Osteocyte (in vitro differentiated cells): Measurements from ENCODE around the gene FOXD2. TPM values are rescaled to one million over a fixed set of nuclear protein-coding genes. Genes with fewer than 3 reads are reported as not detected.
A peak's percentile ranks its signal among the peaks of the same experiment; 100 is the strongest.

Experiments used
- DNase-seq: peaks from one replicate; pipeline ENCODE4 v3.0.0; 2021; ENCODE audit warnings: mixed read lengths; ENCODE audit not compliant: unreplicated experiment; ENCODE audit errors: extremely low spot score
- H3K27ac Mint-ChIP-seq: one replicate; pipeline ENCODE4 v1.8.0; 2021; ENCODE audit warnings: mild to moderate bottlenecking, mixed read lengths; ENCODE audit not compliant: unreplicated experiment
- H3K27me3 Mint-ChIP-seq: one replicate; pipeline ENCODE4 v1.8.0; 2021; ENCODE audit warnings: mixed read lengths; ENCODE audit not compliant: unreplicated experiment
- H3K36me3 Mint-ChIP-seq: one replicate; pipeline ENCODE4 v1.8.0; 2021; ENCODE audit warnings: mixed read lengths; ENCODE audit not compliant: unreplicated experiment
- H3K4me1 Mint-ChIP-seq: one replicate; pipeline ENCODE4 v1.8.0; 2021; ENCODE audit warnings: mixed read lengths; ENCODE audit not compliant: unreplicated experiment
- H3K4me3 Mint-ChIP-seq: one replicate; pipeline ENCODE4 v1.8.0; 2021; ENCODE audit warnings: mild to moderate bottlenecking, moderate library complexity, mixed read lengths; ENCODE audit not compliant: unreplicated experiment
- H3K9me3 Mint-ChIP-seq: one replicate; pipeline ENCODE4 v1.8.0; 2021; ENCODE audit warnings: mixed read lengths; ENCODE audit not compliant: unreplicated experiment
- total RNA-seq: library from RNA; stranded (reverse); gene quantifications from 2 replicates; pipeline ENCODE4 v1.2.1, GENCODE V29; 2021
- TF ChIP-seq, protein P1 (sequence below): fragments of 200-600 bp; sonication (generic); IDR thresholded peaks from 2 replicates; pipeline ENCODE4 v1.5.0; 2021; ENCODE audit warnings: antibody characterized with exemption, mild to moderate bottlenecking, moderate library complexity

Gene FOXD2
- total RNA-seq, 1 donor from 2014 or later, result 1.0 TPM

DNA sequence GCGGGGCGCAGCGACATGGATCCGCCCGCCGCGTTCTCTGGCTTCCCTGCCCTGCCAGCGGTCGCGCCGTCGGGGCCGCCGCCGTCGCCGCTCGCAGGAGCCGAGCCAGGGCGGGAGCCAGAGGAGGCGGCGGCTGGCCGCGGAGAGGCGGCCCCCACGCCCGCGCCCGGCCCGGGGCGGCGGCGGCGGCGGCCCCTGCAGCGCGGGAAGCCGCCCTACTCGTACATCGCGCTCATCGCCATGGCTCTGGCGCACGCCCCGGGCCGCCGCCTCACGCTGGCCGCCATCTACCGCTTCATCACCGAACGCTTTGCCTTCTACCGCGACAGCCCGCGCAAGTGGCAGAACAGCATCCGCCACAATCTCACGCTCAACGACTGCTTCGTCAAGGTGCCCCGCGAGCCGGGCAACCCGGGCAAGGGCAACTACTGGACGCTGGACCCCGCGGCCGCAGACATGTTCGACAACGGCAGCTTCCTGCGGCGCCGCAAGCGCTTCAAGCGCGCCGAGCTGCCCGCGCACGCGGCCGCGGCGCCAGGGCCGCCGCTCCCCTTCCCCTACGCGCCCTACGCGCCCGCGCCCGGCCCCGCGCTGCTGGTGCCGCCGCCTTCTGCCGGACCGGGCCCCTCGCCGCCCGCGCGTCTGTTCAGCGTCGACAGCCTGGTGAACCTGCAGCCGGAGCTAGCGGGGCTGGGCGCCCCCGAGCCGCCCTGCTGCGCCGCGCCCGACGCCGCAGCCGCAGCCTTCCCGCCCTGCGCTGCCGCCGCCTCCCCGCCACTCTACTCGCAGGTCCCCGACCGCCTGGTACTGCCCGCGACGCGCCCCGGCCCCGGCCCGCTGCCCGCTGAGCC lies 21.3 kb upstream of the FOXD2 start:
- Mint-ChIP-seq H3K27me3 (peaks cover 19% of the 10 kb centered on the region), H3K36me3 (no peaks in the 10 kb centered on the region), H3K27ac (no peak overlapping the region), H3K4me1 (peaks cover 8% of the 10 kb centered on the region), H3K9me3 (no peaks in the 10 kb centered on the region), H3K4me3 (peak overlapping the region; percentile 69)
- TF ChIP-seq, protein P1, sequence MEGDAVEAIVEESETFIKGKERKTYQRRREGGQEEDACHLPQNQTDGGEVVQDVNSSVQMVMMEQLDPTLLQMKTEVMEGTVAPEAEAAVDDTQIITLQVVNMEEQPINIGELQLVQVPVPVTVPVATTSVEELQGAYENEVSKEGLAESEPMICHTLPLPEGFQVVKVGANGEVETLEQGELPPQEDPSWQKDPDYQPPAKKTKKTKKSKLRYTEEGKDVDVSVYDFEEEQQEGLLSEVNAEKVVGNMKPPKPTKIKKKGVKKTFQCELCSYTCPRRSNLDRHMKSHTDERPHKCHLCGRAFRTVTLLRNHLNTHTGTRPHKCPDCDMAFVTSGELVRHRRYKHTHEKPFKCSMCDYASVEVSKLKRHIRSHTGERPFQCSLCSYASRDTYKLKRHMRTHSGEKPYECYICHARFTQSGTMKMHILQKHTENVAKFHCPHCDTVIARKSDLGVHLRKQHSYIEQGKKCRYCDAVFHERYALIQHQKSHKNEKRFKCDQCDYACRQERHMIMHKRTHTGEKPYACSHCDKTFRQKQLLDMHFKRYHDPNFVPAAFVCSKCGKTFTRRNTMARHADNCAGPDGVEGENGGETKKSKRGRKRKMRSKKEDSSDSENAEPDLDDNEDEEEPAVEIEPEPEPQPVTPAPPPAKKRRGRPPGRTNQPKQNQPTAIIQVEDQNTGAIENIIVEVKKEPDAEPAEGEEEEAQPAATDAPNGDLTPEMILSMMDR, result no peak
- no peak for DNase-seq

DNA sequence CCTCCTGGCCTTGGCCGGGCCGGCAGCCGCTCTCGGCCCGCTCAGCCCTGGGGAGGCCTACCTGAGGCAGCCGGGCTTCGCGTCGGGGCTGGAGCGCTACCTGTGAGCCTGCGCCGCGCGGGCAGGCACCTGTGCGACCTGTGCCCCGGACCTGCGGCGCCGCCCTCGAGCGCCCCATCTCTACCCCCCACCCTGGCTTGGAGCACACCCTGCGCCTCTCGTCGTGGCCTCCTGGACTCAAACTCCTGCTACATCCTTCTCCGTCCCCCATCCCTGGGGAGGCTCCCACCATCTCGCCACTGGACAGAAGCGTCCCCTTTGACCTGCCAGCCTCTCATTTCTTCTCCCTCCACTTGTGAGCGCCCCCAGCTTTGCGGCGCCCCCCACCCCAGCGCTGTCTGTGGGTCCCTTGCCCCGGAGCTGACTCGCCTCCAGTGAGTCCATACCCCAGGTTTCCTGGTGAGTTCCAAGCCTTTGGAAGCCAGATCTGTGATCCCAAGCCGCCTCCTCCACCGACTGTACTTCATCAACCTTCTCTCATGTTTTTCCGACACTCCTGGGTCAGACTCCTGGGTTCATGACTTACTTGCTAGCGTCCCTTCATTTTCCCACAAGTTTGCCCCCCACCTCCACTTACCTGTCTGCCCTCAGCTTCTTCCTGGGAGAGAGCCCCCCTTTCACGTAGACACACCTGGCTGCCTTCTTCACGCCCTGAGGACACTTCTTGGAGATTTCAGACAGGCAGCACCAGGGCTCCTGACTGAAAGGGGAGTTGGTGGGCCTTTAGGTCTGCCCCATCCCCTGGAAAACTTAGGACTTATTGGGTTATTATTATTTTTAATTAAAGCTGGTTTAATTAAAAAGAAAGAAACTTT lies 20.4 kb upstream of the FOXD2 start:
- TF ChIP-seq, protein P1, result no peak
- DNase-seq, result no peak
- H3K4me1 Mint-ChIP-seq, result peaks cover 1% of the 10 kb centered on the region
- H3K36me3 Mint-ChIP-seq, result no peaks in the 10 kb centered on the region
- H3K4me3 Mint-ChIP-seq, result peak overlapping the region; percentile 60
- H3K27me3 Mint-ChIP-seq, result peaks cover 19% of the 10 kb centered on the region
- H3K27ac Mint-ChIP-seq, result no peak overlapping the region
- H3K9me3 Mint-ChIP-seq, result no peaks in the 10 kb centered on the region

DNA sequence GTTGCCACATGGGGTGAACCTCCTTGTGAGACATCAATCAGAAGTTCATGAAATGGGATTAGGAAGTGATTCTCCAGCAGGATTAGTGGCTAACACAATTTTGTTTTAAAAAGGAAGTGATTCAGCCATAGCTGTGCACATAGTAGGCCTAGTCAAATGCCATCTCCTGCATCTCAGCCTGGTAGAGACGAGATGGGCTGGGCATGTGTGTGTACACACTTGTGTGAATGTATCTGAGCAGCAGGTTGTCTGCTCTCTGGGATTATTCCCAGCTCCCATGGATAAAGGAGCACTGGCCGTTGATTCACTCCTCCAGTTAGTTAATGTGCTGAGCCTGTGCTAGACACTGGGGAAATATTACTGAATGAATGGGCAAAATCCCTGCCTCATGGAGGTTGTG lies 19.7 kb upstream of the FOXD2 start:
- Mint-ChIP-seq H3K27ac (no peak overlapping the region), H3K36me3 (no peaks in the 10 kb centered on the region), H3K27me3 (peaks cover 19% of the 10 kb centered on the region), H3K9me3 (no peaks in the 10 kb centered on the region), H3K4me3 (no peak overlapping the region), H3K4me1 (peaks cover 1% of the 10 kb centered on the region)
- DNase-seq, result no peak
- TF ChIP-seq, protein P1, result no peak

DNA sequence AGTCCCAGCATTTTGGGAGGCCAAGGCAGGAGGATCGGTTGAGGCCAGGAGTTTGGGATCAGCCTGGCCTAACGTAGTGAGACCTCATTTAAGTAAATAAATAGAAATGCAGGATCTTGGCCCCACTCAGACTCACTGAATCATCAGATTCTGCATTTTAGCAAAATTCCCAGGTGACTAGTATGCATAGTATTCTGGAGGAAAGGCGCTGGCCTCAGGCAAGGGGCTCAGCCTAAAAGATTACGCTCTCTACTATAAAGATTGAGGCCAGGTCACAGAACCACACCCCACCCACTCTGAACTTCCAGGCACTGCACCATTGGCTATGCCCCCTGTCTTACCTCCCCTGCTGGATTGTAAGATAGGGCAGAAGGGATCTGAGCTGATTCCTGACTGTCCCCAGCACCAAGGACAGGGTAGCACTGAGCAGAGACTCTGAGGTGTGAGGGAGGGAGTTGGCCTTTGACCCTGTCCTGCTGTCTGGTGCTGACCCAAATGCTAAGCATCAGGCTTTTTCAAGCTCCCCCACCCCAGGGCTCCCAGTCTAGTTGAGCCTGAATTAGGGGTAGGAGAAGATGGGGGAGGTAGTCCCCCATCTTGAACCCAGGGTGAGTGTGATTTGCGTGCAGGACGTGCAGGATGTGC lies 19.0 kb upstream of the FOXD2 start:
- H3K27ac Mint-ChIP-seq, result no peak overlapping the region
- no peak overlapping the region for H3K4me3 Mint-ChIP-seq
- TF ChIP-seq, protein P1, result no peak
- no peak for DNase-seq
- H3K27me3 Mint-ChIP-seq, result peaks cover 19% of the 10 kb centered on the region
- H3K4me1 Mint-ChIP-seq, result peaks cover 1% of the 10 kb centered on the region
- H3K9me3 Mint-ChIP-seq, result no peaks in the 10 kb centered on the region
- no peaks in the 10 kb centered on the region for H3K36me3 Mint-ChIP-seq
